CD4-positive, alpha-beta T cell treated with Interferon gamma for 1 hour (primary cell): ENCODE data around the gene RHCG.
A peak's percentile ranks its signal among the peaks of the same experiment; 100 is the strongest.

Experiments used
- DNase-seq: peaks from one replicate; pipeline ENCODE4 v3.0.0-alpha.2; 2020

RHCG gene

GRCh38 chr15:89442671-89443307 is 53.6 kb downstream of the RHCG start:
- no peak for DNase-seq

- DNase-seq = no peak
Observed at GRCh38 chr15:89442155-89442554, 54.2 kb downstream of the RHCG start.

GRCh38 chr15:89441295-89441812 is 55.0 kb downstream of the RHCG start:
- peak; percentile 61 for DNase-seq

- no peak for DNase-seq
Observed at GRCh38 chr15:89439764-89440163, 56.6 kb downstream of the RHCG start.

- no peak for DNase-seq
Observed at GRCh38 chr15:89436560-89437311, 59.6 kb downstream of the RHCG start.

GRCh38 chr15:89435362-89435761 is 61.0 kb downstream of the RHCG start:
- DNase-seq = no peak

- DNase-seq = no peak
Observed at GRCh38 chr15:89433686-89434085, 62.7 kb downstream of the RHCG start.

GRCh38 chr15:89430530-89431341 is 65.6 kb downstream of the RHCG start:
- peak; percentile 71 for DNase-seq

- no peak for DNase-seq
Observed at GRCh38 chr15:89429986-89430385, 66.4 kb downstream of the RHCG start.

- peak; percentile 35 for DNase-seq
Observed at GRCh38 chr15:89429023-89429422, 67.4 kb downstream of the RHCG start.

- DNase-seq = no peak
Observed at GRCh38 chr15:89428246-89428645, 68.1 kb downstream of the RHCG start.

- no peak for DNase-seq
Observed at GRCh38 chr15:89426500-89426899, 69.9 kb downstream of the RHCG start.

- no peak for DNase-seq
Observed at GRCh38 chr15:89423981-89424380, 72.4 kb downstream of the RHCG start.
